ENCODE measurements around the gene TTN. TPM values are rescaled to one million over a fixed set of nuclear protein-coding genes. Genes with fewer than 3 reads are reported as not detected.

The TTN gene
- total RNA-seq, 1 donor from 2014 or later = 1.3 TPM

DNA sequence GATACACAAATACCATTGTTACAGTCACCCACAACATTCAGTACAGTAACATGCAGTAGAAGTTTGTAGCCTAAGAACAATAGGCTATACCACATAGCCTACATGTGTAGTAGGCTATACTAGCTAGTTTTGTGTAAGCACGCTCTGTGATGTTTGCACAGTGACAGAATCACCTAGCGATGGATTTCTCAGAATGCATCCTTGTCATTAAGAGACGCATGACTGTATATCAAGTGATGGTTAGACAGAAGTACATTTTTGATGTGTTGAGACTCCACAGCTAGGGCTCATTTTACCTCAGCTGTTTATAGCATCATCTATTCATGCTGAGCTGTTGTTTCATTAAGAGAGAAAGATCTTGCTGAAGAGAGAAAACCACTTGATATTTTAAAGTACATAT is 307.6 kb downstream of the TTN start:
- Histone ChIP-seq H3K27ac (no peak overlapping the region), H3K4me3 (no peak overlapping the region), H3K79me2 (ENCODE audit: low read depth) (no peaks in the 10 kb centered on the region), H3K9me3 (ENCODE audit: low read depth) (no peaks in the 10 kb centered on the region), H3F3A (ENCODE audit: low read depth) (peaks cover 3% of the 10 kb centered on the region), H3K27me3 (no peaks in the 10 kb centered on the region), H4K20me1 (ENCODE audit: low read depth) (no peaks in the 10 kb centered on the region), H3K36me3 (peaks cover 22% of the 10 kb centered on the region), H3K9ac (no peak overlapping the region), H2AFZ (replicated peaks) (no peak overlapping the region), H3K4me2 (no peak overlapping the region), H3K4me1 (no peaks in the 10 kb centered on the region)
- no peak for DNase-seq (ENCODE audit: low spot score)
- no peaks in the 10 kb centered on the region for H3K9me3 Mint-ChIP-seq
- no peak overlapping the region for H3K27ac Mint-ChIP-seq
- no peaks in the 10 kb centered on the region for H3K4me1 Mint-ChIP-seq
- H3K4me3 Mint-ChIP-seq = no peak overlapping the region
- no peaks in the 10 kb centered on the region for H3K27me3 Mint-ChIP-seq (ENCODE audit: insufficient read depth, low read depth)
- no peak for TF ChIP-seq EZH2 (IDR thresholded peaks at IDR 0.05)
- TF ChIP-seq, protein P1, sequence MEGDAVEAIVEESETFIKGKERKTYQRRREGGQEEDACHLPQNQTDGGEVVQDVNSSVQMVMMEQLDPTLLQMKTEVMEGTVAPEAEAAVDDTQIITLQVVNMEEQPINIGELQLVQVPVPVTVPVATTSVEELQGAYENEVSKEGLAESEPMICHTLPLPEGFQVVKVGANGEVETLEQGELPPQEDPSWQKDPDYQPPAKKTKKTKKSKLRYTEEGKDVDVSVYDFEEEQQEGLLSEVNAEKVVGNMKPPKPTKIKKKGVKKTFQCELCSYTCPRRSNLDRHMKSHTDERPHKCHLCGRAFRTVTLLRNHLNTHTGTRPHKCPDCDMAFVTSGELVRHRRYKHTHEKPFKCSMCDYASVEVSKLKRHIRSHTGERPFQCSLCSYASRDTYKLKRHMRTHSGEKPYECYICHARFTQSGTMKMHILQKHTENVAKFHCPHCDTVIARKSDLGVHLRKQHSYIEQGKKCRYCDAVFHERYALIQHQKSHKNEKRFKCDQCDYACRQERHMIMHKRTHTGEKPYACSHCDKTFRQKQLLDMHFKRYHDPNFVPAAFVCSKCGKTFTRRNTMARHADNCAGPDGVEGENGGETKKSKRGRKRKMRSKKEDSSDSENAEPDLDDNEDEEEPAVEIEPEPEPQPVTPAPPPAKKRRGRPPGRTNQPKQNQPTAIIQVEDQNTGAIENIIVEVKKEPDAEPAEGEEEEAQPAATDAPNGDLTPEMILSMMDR (IDR thresholded peaks at IDR 0.05) = no peak
- no peak for TF ChIP-seq EZH2phosphoT487 (IDR thresholded peaks at IDR 0.05)
- peaks cover 31% of the 10 kb centered on the region for H3K36me3 Mint-ChIP-seq

DNA sequence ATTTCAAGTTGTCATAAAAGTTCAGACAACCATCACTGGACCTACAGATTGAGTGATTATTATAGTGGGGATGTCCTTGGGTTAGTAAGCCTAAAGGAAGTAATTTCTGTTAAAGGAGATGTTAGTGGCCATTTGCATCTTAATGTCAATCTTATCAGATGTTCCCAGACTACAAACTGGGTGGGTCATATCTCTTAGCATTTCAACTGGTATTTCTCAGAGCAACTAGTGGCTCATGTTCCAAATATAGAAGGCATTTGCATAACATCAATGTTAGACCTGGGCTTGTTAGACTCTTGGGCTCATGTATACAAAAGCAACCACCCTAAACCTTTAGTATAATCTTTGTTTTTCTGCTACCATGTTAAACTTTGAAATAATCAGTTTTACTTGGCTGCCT is 309.1 kb downstream of the TTN start:
- no peaks in the 10 kb centered on the region for H4K20me1 ChIP-seq (ENCODE audit: low read depth)
- Mint-ChIP-seq H3K4me3 (no peak overlapping the region), H3K36me3 (peaks cover 37% of the 10 kb centered on the region), H3K9me3 (no peaks in the 10 kb centered on the region), H3K27me3 (ENCODE audit: insufficient read depth, low read depth) (no peaks in the 10 kb centered on the region), H3K27ac (no peak overlapping the region), H3K4me1 (no peaks in the 10 kb centered on the region)
- no peaks in the 10 kb centered on the region for H3K4me1 ChIP-seq
- no peak overlapping the region for H2AFZ ChIP-seq (replicated peaks)
- DNase-seq (ENCODE audit: low spot score) = no peak
- peaks cover 18% of the 10 kb centered on the region for H3K36me3 ChIP-seq
- H3F3A ChIP-seq (ENCODE audit: low read depth) = peaks cover 3% of the 10 kb centered on the region
- H3K79me2 ChIP-seq (ENCODE audit: low read depth) = no peaks in the 10 kb centered on the region
- no peak overlapping the region for H3K4me2 ChIP-seq
- no peaks in the 10 kb centered on the region for H3K9me3 ChIP-seq (ENCODE audit: low read depth)
- TF ChIP-seq EZH2 (IDR thresholded peaks at IDR 0.05) (no peak), EZH2phosphoT487 (IDR thresholded peaks at IDR 0.05) (no peak)
- TF ChIP-seq, protein P1 (IDR thresholded peaks at IDR 0.05) = no peak
- H3K4me3 ChIP-seq = no peak overlapping the region
- no peaks in the 10 kb centered on the region for H3K27me3 ChIP-seq
- no peak overlapping the region for H3K27ac ChIP-seq
- no peak overlapping the region for H3K9ac ChIP-seq

- Mint-ChIP-seq H3K27ac (no peak overlapping the region), H3K9me3 (no peaks in the 10 kb centered on the region), H3K36me3 (peaks cover 37% of the 10 kb centered on the region), H3K4me3 (no peak overlapping the region), H3K4me1 (no peaks in the 10 kb centered on the region), H3K27me3 (ENCODE audit: insufficient read depth, low read depth) (no peaks in the 10 kb centered on the region)
- no peak overlapping the region for H2AFZ ChIP-seq (replicated peaks)
- H3F3A ChIP-seq (ENCODE audit: low read depth) = peaks cover 3% of the 10 kb centered on the region
- H3K27ac ChIP-seq = no peak overlapping the region
- no peak for DNase-seq (ENCODE audit: low spot score)
- H3K36me3 ChIP-seq = peaks cover 3% of the 10 kb centered on the region
- TF ChIP-seq, protein P1 (IDR thresholded peaks at IDR 0.05) = no peak
- TF ChIP-seq EZH2 (IDR thresholded peaks at IDR 0.05) (no peak), EZH2phosphoT487 (IDR thresholded peaks at IDR 0.05) (no peak)
- H3K9me3 ChIP-seq (ENCODE audit: low read depth) = no peaks in the 10 kb centered on the region
- no peak overlapping the region for H3K4me2 ChIP-seq
- H3K9ac ChIP-seq = no peak overlapping the region
- H3K27me3 ChIP-seq = no peaks in the 10 kb centered on the region
- no peaks in the 10 kb centered on the region for H3K4me1 ChIP-seq
- H4K20me1 ChIP-seq (ENCODE audit: low read depth) = no peaks in the 10 kb centered on the region
- H3K4me3 ChIP-seq = no peak overlapping the region
- no peaks in the 10 kb centered on the region for H3K79me2 ChIP-seq (ENCODE audit: low read depth)
Observed at GRCh38 chr2:178496049-178496448, 311.2 kb downstream of the TTN start.
